Endothelial cell of umbilical vein (primary cell): ENCODE results near the gene FAM83C. TPM values are rescaled to one million over a fixed set of nuclear protein-coding genes. Genes with fewer than 3 reads are reported as not detected.
A peak's percentile ranks its signal among the peaks of the same experiment; 100 is the strongest.

Experiments used
- BruUV-seq: library from RNA; stranded (reverse); fragments of 400-500 nt; replicated peaks from 2 replicates; lab custom pipeline; 2021; lab: Mats Ljungman, UMichigan
- CTCF ChIA-PET: fragments of 300-600, 350-600 bp; sonication (Branson Sonifier 250); formaldehyde crosslinking; loops from one replicate; lab custom pipeline; 2021; ENCODE audit warnings: antibody characterized with exemption, inconsistent platforms; lab: Charles Lee
- POLR2A ChIA-PET: fragments of 300-600, 350-600 bp; sonication (Branson Sonifier 250); formaldehyde crosslinking; loops from one replicate; lab custom pipeline; 2021; ENCODE audit warnings: antibody characterized with exemption, inconsistent platforms; lab: Charles Lee
- DNase-seq: peaks from one replicate; pipeline ENCODE4 v3.0.0-alpha.2; 2011; ENCODE audit warnings: low read depth, low spot score
- FAIRE-seq: peaks from 2 replicates; lab custom pipeline; 2011; peaks lifted over from hg19 to GRCh38; lab: Jason Lieb, UNC
- H2AFZ ChIP-seq: 2 replicates; pipeline ENCODE4 v1.6.0; 2012; ENCODE audit warnings: low read depth, low read length, control low read depth, inconsistent platforms
- H3K27ac ChIP-seq: 2 replicates; pipeline ENCODE4 v1.5.1; 2011; ENCODE audit warnings: low read depth, mild to moderate bottlenecking, control low read depth, low read length, moderate library complexity; ENCODE audit not compliant: insufficient read depth
- H3K27me3 ChIP-seq, 2 experiments: 2 replicates each; pipeline versions ENCODE4 v1.6.0 to v1.6.1; 2011; ENCODE audit warnings: low read length in 2 of 2, mixed read lengths in 1 of 2; ENCODE audit not compliant: control insufficient read depth in 2 of 2, insufficient read depth in 2 of 2
- H3K36me3 ChIP-seq, 2 experiments: 2 replicates in 1 of 2; 3 replicates in 1 of 2; pipeline ENCODE4 v1.5.1; 2011; ENCODE audit warnings: low read length in 2 of 2, mild to moderate bottlenecking in 1 of 2, moderate library complexity in 1 of 2; ENCODE audit not compliant: control insufficient read depth in 2 of 2, insufficient read depth in 2 of 2; ENCODE audit errors: extremely low read depth in 1 of 2
- H3K4me1 ChIP-seq: 3 replicates; pipeline ENCODE4 v1.5.1; 2011; ENCODE audit warnings: mild to moderate bottlenecking, low read length; ENCODE audit not compliant: control insufficient read depth, insufficient read depth; ENCODE audit errors: extremely low read depth
- H3K4me2 ChIP-seq: 2 replicates; pipeline ENCODE4 v1.6.1; 2011; ENCODE audit warnings: low read length, control low read depth, mixed read lengths; ENCODE audit not compliant: insufficient read depth
- H3K4me3 ChIP-seq, 3 experiments: fragments of 200-600 bp in 1 of 3; sonication (generic), shearing (Covaris generic) in 1 of 3; replicated peaks in 1 of 3; 2 replicates each; pipeline ENCODE4 v1.5.1; 2011 to 2016; ENCODE audit warnings: control low read depth in 3 of 3, low read length in 3 of 3, mild to moderate bottlenecking in 2 of 3, inconsistent platforms in 1 of 3, low read depth in 1 of 3, moderate library complexity in 1 of 3; ENCODE audit not compliant: insufficient read depth in 1 of 3
- H3K79me2 ChIP-seq: 2 replicates; pipeline ENCODE4 v1.6.0; 2012; ENCODE audit warnings: low read length, inconsistent platforms; ENCODE audit not compliant: control insufficient read depth, insufficient read depth
- H3K9ac ChIP-seq: replicated peaks from 2 replicates; pipeline ENCODE3; 2011; ENCODE audit warnings: low read length, control low read depth; ENCODE audit not compliant: insufficient read depth; ENCODE audit errors: extremely low read depth
- H3K9me1 ChIP-seq: replicated peaks from 3 replicates; pipeline ENCODE4 v1.6.0; 2011; ENCODE audit warnings: mild to moderate bottlenecking, low read length; ENCODE audit not compliant: control insufficient read depth, insufficient read depth; ENCODE audit errors: extremely low read depth
- H3K9me3 ChIP-seq: replicated peaks from 2 replicates; pipeline ENCODE4 v1.5.1; 2012; ENCODE audit warnings: low read length, inconsistent platforms; ENCODE audit not compliant: control insufficient read depth, insufficient read depth
- H4K20me1 ChIP-seq: replicated peaks from 2 replicates; pipeline ENCODE3; 2011; ENCODE audit warnings: mild to moderate bottlenecking, low read length; ENCODE audit not compliant: control insufficient read depth, insufficient read depth; ENCODE audit errors: extremely low read depth
- EZH2 ChIP-seq: IDR thresholded peaks from 2 replicates; pipeline ENCODE4 v1.6.1; 2012; ENCODE audit warnings: borderline replicate concordance, low read depth, mild to moderate bottlenecking, moderate library complexity, low read length, inconsistent platforms; ENCODE audit not compliant: severe bottlenecking
- FOS ChIP-seq: IDR thresholded peaks from 2 replicates; pipeline ENCODE4 v1.6.1; 2011; ENCODE audit warnings: mild to moderate bottlenecking, low read length, moderate library complexity, borderline replicate concordance; ENCODE audit not compliant: insufficient read depth
- GATA2 ChIP-seq: IDR thresholded peaks from 2 replicates; pipeline ENCODE4 v1.7.0; 2011; ENCODE audit warnings: low read depth, mild to moderate bottlenecking, moderate library complexity, mixed read lengths, low read length; ENCODE audit not compliant: insufficient read length, insufficient read depth
- JUN ChIP-seq: IDR thresholded peaks from 2 replicates; pipeline ENCODE4 v1.6.1; 2011; ENCODE audit warnings: borderline replicate concordance, low read depth; ENCODE audit not compliant: insufficient read length, insufficient read depth
- MAX ChIP-seq: IDR thresholded peaks from 2 replicates; pipeline ENCODE4 v1.6.1; 2011; ENCODE audit not compliant: insufficient read depth, insufficient read length
- MYC ChIP-seq: IDR thresholded peaks from one replicate; pipeline ENCODE4 v1.6.1; 2011; ENCODE audit warnings: mild to moderate bottlenecking, low read depth, low read length
- POLR2A ChIP-seq: IDR thresholded peaks from 2 replicates; pipeline ENCODE4 v1.6.1; 2012; ENCODE audit warnings: low read depth, mild to moderate bottlenecking, control low read depth, low read length
- POLR2AphosphoS5 ChIP-seq: IDR thresholded peaks from 2 replicates; pipeline ENCODE4 v1.6.1; 2012; ENCODE audit warnings: low read depth, mild to moderate bottlenecking, control low read depth, low read length, moderate library complexity; ENCODE audit not compliant: insufficient read depth
- dilution Hi-C: fragments of 300-500 bp; cut with MboI; formaldehyde crosslinking; loops from one replicate; pipeline ENCODE4 v1.15.0; 2019; ENCODE audit warnings: low sequenced_read_pairs; ENCODE audit not compliant: extremely low pct_ligation_motif_present
- intact Hi-C: fragments of 100-400 bp; cut with micrococcal nuclease; formaldehyde crosslinking; loops from one replicate; pipeline ENCODE4 v1.10.0; 2022
- polyA plus RNA-seq, 4 experiments: library from polyadenylated mRNA; depleted of rRNA in 3 of 4; stranded (reverse) in 3 of 4; unstranded in 1 of 4; fragments of >200 nt; gene quantifications; 2 replicates each; pipeline versions ENCODE4 v1.2.1 to v1.2.3, GENCODE V29; 2011 to 2012; ENCODE audit warnings: missing spikeins in 1 of 4
- total RNA-seq: library from RNA; stranded (reverse); gene quantifications from 2 replicates; pipeline ENCODE4 v1.2.3, GENCODE V29; 2021
- TF ChIP-seq, protein P1 (sequence below), 2 donors: IDR thresholded peaks; 1 replicate in 1 of 2; 2 replicates in 1 of 2; pipeline ENCODE4 v1.5.1; 2011; ENCODE audit warnings: low read length in 2 of 2, mild to moderate bottlenecking in 2 of 2, moderate library complexity in 2 of 2, control low read depth in 1 of 2, inconsistent platforms in 1 of 2, low read depth in 1 of 2; ENCODE audit not compliant: insufficient read depth in 1 of 2; ENCODE audit errors: extremely low read depth in 1 of 2

The FAM83C gene
- total and polyA plus RNA-seq, 2 donors (not counting 3 experiments of a cell fraction or from before 2014, with no cell fraction given) = not detected

GRCh38 chr20:35326740-35327073 is 34.5 kb upstream of the FAM83C start:
- POLR2A ChIA-PET = no interaction called here
- H3K9ac ChIP-seq = no peak overlapping the region
- TSS peak; percentile 33 for BruUV-seq
- H3K27me3 ChIP-seq = no peaks in the 10 kb centered on the region
- H3K9me3 ChIP-seq = no peaks in the 10 kb centered on the region
- dilution Hi-C loops = no loop called here
- no peaks in the 10 kb centered on the region for H3K36me3 ChIP-seq
- peak overlapping the region; percentile 2 for H3K4me2 ChIP-seq
- no peaks in the 10 kb centered on the region for H4K20me1 ChIP-seq
- no peak for FAIRE-seq
- peak overlapping the region; percentile 42 for H3K27ac ChIP-seq
- H2AFZ ChIP-seq = no peak overlapping the region
- peaks cover 38% of the 10 kb centered on the region for H3K4me1 ChIP-seq
- CTCF ChIA-PET = interaction anchor here (1.1 to 8.1 kb wide), 5 partner anchors 9 to 113 kb away, joined by 4 to 182 read pairs (median 6); no protein-coding TSS in a partner anchor
- H3K79me2 ChIP-seq = no peaks in the 10 kb centered on the region
- no peak for TF ChIP-seq EZH2
- no peaks in the 10 kb centered on the region for H3K9me1 ChIP-seq
- DNase-seq = no peak
- no peak overlapping the region for H3K4me3 ChIP-seq
- intact Hi-C loops = no loop called here

DNA sequence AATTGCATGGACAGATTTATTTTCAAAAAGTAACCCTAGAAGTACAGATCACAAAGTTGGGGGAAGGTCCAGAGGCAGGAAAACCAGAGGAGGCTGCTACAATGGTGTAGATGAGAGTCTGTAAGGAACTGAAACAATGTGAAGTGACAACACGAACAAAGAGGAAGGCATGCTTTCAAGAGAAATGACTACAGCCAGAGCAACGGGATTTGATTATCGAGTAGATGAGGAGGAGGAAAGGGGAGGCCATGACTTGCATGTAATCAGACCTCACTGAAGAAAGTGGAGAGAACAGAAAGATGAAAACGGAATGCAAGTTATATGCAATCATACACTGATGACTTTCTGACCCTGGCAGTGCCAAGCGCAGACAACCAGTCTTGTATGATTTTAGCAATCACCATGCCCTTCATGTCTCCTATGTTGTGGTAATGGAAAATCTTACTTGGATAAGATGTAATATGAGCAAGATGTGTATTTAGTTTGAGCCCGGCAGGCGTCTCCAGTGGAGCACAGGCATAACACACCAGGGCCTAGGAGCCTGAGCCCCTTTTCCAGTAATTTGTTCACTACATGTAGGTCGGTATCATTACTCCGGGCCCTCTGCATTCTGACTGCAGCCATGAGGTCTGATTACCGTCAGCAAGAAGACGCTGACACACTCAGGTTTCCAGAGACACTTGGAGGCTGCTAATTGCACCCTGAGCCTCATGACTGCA is 34.0 kb upstream of the FAM83C start:
- no peak for DNase-seq
- POLR2A ChIA-PET = no interaction called here
- H3K9me3 ChIP-seq = no peaks in the 10 kb centered on the region
- peak; percentile 43 for FAIRE-seq
- no peak overlapping the region for H3K4me3 ChIP-seq
- H3K27me3 ChIP-seq = no peaks in the 10 kb centered on the region
- no TSS peak for BruUV-seq
- no peak overlapping the region for H3K9ac ChIP-seq
- H3K36me3 ChIP-seq = no peaks in the 10 kb centered on the region
- H3K4me1 ChIP-seq = peaks cover 38% of the 10 kb centered on the region
- intact Hi-C loops (no loop called here), dilution Hi-C loops (no loop called here)
- no peak overlapping the region for H2AFZ ChIP-seq
- no peaks in the 10 kb centered on the region for H3K79me2 ChIP-seq
- CTCF ChIA-PET = interaction anchor here (1.5 to 8.1 kb wide), 3 partner anchors 14 to 113 kb away, joined by 4 to 182 read pairs (median 5); no protein-coding TSS in a partner anchor
- H3K27ac ChIP-seq = peak overlapping the region; percentile 42
- no peak overlapping the region for H3K4me2 ChIP-seq
- no peaks in the 10 kb centered on the region for H4K20me1 ChIP-seq
- no peaks in the 10 kb centered on the region for H3K9me1 ChIP-seq
- TF ChIP-seq EZH2 = no peak
- TF ChIP-seq, protein P1, sequence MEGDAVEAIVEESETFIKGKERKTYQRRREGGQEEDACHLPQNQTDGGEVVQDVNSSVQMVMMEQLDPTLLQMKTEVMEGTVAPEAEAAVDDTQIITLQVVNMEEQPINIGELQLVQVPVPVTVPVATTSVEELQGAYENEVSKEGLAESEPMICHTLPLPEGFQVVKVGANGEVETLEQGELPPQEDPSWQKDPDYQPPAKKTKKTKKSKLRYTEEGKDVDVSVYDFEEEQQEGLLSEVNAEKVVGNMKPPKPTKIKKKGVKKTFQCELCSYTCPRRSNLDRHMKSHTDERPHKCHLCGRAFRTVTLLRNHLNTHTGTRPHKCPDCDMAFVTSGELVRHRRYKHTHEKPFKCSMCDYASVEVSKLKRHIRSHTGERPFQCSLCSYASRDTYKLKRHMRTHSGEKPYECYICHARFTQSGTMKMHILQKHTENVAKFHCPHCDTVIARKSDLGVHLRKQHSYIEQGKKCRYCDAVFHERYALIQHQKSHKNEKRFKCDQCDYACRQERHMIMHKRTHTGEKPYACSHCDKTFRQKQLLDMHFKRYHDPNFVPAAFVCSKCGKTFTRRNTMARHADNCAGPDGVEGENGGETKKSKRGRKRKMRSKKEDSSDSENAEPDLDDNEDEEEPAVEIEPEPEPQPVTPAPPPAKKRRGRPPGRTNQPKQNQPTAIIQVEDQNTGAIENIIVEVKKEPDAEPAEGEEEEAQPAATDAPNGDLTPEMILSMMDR (IDR thresholded peaks at IDR 0.05; ENCODE audit: extremely low read depth in 1 of 2, insufficient read depth in 1 of 2, low read depth in 1 of 2, low read length in 2 of 2) = no peak
- TF ChIP-seq MYC = no peak
- TF ChIP-seq MAX = no peak
- TF ChIP-seq POLR2A = no peak
- TF ChIP-seq JUN = no peak
- TF ChIP-seq FOS = no peak
- TF ChIP-seq GATA2 = no peak
- no peak for TF ChIP-seq POLR2AphosphoS5
